Measurements from ENCODE around the gene MOB2.
"Not testable (repeated sequence)": the region's sequence is repeated elsewhere in the genome, so short reads cannot be mapped to it uniquely, and the experiment has no call there.

The MOB2 gene

GRCh38 chr11:1439341-1439740 is 47.2 kb downstream of the MOB2 start:
- DNase-seq: no peak

- DNase-seq: no peak
These were observed 47.6 kb downstream of the MOB2 start for GRCh38 chr11:1438967-1439330.

GRCh38 chr11:1438261-1438966 is 48.2 kb downstream of the MOB2 start:
- no peak for DNase-seq

- no peak for DNase-seq
These were observed 49.1 kb downstream of the MOB2 start for GRCh38 chr11:1437500-1437899.

GRCh38 chr11:1436468-1437039 is 50.0 kb downstream of the MOB2 start:
- no peak for DNase-seq

- DNase-seq: no peak
These were observed 50.6 kb downstream of the MOB2 start for GRCh38 chr11:1435820-1436467.

- DNase-seq: not testable (repeated sequence)
These were observed 51.1 kb downstream of the MOB2 start for GRCh38 chr11:1435479-1435819.

GRCh38 chr11:1433977-1434640 is 52.5 kb downstream of the MOB2 start:
- DNase-seq: no peak

GRCh38 chr11:1433568-1433967 is 53.0 kb downstream of the MOB2 start:
- no peak for DNase-seq

GRCh38 chr11:1428762-1429316 is 57.7 kb downstream of the MOB2 start:
- DNase-seq: no peak

- DNase-seq: no peak
These were observed 61.1 kb downstream of the MOB2 start for GRCh38 chr11:1425439-1425838.

GRCh38 chr11:1425006-1425405 is 61.6 kb downstream of the MOB2 start:
- DNase-seq: no peak

- DNase-seq: not testable (repeated sequence)
These were observed 63.2 kb downstream of the MOB2 start for GRCh38 chr11:1423406-1423805.

- DNase-seq: no peak
These were observed 63.6 kb downstream of the MOB2 start for GRCh38 chr11:1422981-1423380.

GRCh38 chr11:1422481-1422880 is 64.1 kb downstream of the MOB2 start:
- DNase-seq: no peak

- DNase-seq: no peak
These were observed 65.3 kb downstream of the MOB2 start for GRCh38 chr11:1421291-1421690.

- no peak for DNase-seq
These were observed 66.8 kb downstream of the MOB2 start for GRCh38 chr11:1419811-1420210.
